ENCODE data around the gene DNAJC25. TPM values are rescaled to one million over a fixed set of nuclear protein-coding genes. Genes with fewer than 3 reads are reported as not detected.

Gene DNAJC25
- total RNA-seq, 1 experiment from 2014 or later: 6.0 TPM

DNA sequence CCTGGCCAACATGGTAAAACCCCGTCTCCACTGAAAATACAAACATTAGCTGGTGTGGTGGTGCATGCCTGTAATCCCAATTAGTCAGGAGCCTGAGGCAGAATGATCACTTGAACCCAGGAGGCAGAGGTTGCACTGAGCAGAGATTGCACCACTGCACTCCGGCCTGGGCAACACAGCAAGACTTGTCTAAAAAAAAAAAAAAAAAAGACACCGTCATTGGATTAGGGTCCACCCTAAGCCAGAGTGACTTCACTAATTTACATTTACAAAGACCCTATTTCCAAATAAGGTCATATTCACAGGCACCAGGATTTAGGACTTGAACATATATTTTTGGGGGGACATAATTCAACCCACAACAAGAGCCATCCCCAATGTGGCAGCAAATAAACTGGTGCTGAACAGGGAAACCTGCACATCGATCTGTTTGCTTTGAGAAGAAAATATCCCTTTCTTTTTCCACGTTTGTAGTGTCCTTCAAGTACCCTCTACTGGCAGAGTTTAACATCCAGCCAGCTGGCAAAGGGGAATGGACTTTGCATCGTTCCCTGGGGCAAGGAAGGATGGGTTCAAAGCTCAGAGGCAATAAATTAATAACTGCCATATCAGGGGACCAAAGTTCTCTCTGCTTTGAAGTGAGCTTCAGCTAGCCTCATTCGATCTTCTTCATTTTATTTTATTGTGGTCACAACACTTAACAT lies 3.7 kb upstream of the DNAJC25 start:
- Histone ChIP-seq H3K27ac (ENCODE audit: low read length) (no peak overlapping the region), H3K4me1 (ENCODE audit: control insufficient read depth, insufficient read depth, low read length) (peaks cover 5% of the 10 kb centered on the region), H3K36me3 (ENCODE audit: control insufficient read depth, insufficient read depth, low read length) (peaks cover 4% of the 10 kb centered on the region; the same call in 1 of the 2 replicates), H3K27me3 (ENCODE audit: control insufficient read depth, insufficient read depth, low read length) (no peaks in the 10 kb centered on the region), H3K4me3 (ENCODE audit: low read depth in 2 of 2, low read length in 2 of 2) (no peak overlapping the region), H3K9me3 (ENCODE audit: control insufficient read depth, insufficient read depth, low read depth, low read length) (no peaks in the 10 kb centered on the region)
- no TSS peak for BruUV-seq (replicated peaks)
- intact Hi-C loops (cut with micrococcal nuclease; ENCODE audit: unreplicated experiment) (no loop called here), in situ Hi-C loops (cut with HindIII; ENCODE audit: low pct_unique_long_range_greater_than_20kb, low sequenced_read_pairs) (no loop called here)
- POLR2A ChIA-PET: no interaction called here
- DNase-seq (ENCODE audit: low read depth, low spot score) (no peak), ATAC-seq (no peak)
- CTCF ChIA-PET: no interaction called here
- TF ChIP-seq SIN3A (IDR thresholded peaks at IDR 0.05; ENCODE audit: borderline replicate concordance, insufficient read depth, low read depth, low read length): no peak
- no peak for TF ChIP-seq TCF7L2 (IDR thresholded peaks at IDR 0.05; ENCODE audit: low read depth, low read length)
- no peak for TF ChIP-seq POLR2AphosphoS5 (IDR thresholded peaks at IDR 0.05; ENCODE audit: low read depth, low read length)
- TF ChIP-seq, protein P1, sequence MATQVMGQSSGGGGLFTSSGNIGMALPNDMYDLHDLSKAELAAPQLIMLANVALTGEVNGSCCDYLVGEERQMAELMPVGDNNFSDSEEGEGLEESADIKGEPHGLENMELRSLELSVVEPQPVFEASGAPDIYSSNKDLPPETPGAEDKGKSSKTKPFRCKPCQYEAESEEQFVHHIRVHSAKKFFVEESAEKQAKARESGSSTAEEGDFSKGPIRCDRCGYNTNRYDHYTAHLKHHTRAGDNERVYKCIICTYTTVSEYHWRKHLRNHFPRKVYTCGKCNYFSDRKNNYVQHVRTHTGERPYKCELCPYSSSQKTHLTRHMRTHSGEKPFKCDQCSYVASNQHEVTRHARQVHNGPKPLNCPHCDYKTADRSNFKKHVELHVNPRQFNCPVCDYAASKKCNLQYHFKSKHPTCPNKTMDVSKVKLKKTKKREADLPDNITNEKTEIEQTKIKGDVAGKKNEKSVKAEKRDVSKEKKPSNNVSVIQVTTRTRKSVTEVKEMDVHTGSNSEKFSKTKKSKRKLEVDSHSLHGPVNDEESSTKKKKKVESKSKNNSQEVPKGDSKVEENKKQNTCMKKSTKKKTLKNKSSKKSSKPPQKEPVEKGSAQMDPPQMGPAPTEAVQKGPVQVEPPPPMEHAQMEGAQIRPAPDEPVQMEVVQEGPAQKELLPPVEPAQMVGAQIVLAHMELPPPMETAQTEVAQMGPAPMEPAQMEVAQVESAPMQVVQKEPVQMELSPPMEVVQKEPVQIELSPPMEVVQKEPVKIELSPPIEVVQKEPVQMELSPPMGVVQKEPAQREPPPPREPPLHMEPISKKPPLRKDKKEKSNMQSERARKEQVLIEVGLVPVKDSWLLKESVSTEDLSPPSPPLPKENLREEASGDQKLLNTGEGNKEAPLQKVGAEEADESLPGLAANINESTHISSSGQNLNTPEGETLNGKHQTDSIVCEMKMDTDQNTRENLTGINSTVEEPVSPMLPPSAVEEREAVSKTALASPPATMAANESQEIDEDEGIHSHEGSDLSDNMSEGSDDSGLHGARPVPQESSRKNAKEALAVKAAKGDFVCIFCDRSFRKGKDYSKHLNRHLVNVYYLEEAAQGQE (IDR thresholded peaks at IDR 0.05; ENCODE audit: insufficient read depth in 1 of 2, low read depth in 2 of 2, low read length in 1 of 2): no peak
- TF ChIP-seq, protein P2, sequence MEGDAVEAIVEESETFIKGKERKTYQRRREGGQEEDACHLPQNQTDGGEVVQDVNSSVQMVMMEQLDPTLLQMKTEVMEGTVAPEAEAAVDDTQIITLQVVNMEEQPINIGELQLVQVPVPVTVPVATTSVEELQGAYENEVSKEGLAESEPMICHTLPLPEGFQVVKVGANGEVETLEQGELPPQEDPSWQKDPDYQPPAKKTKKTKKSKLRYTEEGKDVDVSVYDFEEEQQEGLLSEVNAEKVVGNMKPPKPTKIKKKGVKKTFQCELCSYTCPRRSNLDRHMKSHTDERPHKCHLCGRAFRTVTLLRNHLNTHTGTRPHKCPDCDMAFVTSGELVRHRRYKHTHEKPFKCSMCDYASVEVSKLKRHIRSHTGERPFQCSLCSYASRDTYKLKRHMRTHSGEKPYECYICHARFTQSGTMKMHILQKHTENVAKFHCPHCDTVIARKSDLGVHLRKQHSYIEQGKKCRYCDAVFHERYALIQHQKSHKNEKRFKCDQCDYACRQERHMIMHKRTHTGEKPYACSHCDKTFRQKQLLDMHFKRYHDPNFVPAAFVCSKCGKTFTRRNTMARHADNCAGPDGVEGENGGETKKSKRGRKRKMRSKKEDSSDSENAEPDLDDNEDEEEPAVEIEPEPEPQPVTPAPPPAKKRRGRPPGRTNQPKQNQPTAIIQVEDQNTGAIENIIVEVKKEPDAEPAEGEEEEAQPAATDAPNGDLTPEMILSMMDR (IDR thresholded peaks at IDR 0.05): no peak; the same call in 1 of the 2 replicates

DNA sequence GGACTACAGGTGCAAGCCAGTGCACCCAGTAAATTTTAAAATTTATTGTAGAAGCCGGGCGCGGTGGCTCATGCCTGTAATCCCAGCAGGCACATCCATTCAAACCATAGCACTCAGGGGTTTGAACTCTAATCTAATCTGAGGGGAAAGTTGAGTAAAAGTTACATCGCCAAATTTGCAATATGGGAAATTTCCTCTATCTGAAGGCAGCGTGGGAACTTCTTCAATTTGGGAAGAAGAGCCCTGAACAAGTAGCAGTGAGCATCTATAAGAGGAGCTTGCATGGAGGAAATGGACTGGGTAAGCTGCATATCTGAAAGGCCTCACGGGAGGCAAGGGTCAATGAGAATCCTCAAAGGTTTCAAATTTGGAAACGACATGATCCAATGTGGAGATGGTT lies 2.7 kb upstream of the DNAJC25 start:
- BruUV-seq (replicated peaks): no TSS peak
- intact Hi-C loops (cut with micrococcal nuclease; ENCODE audit: unreplicated experiment): no loop called here
- TF ChIP-seq SIN3A (IDR thresholded peaks at IDR 0.05; ENCODE audit: borderline replicate concordance, insufficient read depth, low read depth, low read length): no peak
- TF ChIP-seq, protein P1 (IDR thresholded peaks at IDR 0.05; ENCODE audit: insufficient read depth in 1 of 2, low read depth in 2 of 2, low read length in 1 of 2): no peak
- TF ChIP-seq, protein P2 (IDR thresholded peaks at IDR 0.05): no peak
- no peak for TF ChIP-seq POLR2AphosphoS5 (IDR thresholded peaks at IDR 0.05; ENCODE audit: low read depth, low read length)
- no peak for TF ChIP-seq TCF7L2 (IDR thresholded peaks at IDR 0.05; ENCODE audit: low read depth, low read length)
- no peak overlapping the region for H3K27ac ChIP-seq (ENCODE audit: low read length)
- H3K27me3 ChIP-seq (ENCODE audit: control insufficient read depth, insufficient read depth, low read length): no peaks in the 10 kb centered on the region
- no peak overlapping the region for H3K4me3 ChIP-seq (ENCODE audit: low read depth in 2 of 2, low read length in 2 of 2)
- DNase-seq (ENCODE audit: low read depth, low spot score) (no peak), ATAC-seq (no peak)
- peaks cover 4% of the 10 kb centered on the region; the same call in 1 of the 2 replicates for H3K36me3 ChIP-seq (ENCODE audit: control insufficient read depth, insufficient read depth, low read length)
- peaks cover 5% of the 10 kb centered on the region for H3K4me1 ChIP-seq (ENCODE audit: control insufficient read depth, insufficient read depth, low read length)
- in situ Hi-C loops (cut with HindIII; ENCODE audit: low pct_unique_long_range_greater_than_20kb, low sequenced_read_pairs): no loop called here
- POLR2A ChIA-PET: no interaction called here
- H3K9me3 ChIP-seq (ENCODE audit: control insufficient read depth, insufficient read depth, low read depth, low read length): no peaks in the 10 kb centered on the region
- CTCF ChIA-PET: no interaction called here
